ENCODE results near the gene PHB1.
"Not testable (repeated sequence)": the region's sequence is repeated elsewhere in the genome, so short reads cannot be mapped to it uniquely, and the experiment has no call there.

Gene PHB1

GRCh38 chr17:49372425-49372824, 42.3 kb downstream of the PHB1 start:
- DNase-seq: no peak

DNA sequence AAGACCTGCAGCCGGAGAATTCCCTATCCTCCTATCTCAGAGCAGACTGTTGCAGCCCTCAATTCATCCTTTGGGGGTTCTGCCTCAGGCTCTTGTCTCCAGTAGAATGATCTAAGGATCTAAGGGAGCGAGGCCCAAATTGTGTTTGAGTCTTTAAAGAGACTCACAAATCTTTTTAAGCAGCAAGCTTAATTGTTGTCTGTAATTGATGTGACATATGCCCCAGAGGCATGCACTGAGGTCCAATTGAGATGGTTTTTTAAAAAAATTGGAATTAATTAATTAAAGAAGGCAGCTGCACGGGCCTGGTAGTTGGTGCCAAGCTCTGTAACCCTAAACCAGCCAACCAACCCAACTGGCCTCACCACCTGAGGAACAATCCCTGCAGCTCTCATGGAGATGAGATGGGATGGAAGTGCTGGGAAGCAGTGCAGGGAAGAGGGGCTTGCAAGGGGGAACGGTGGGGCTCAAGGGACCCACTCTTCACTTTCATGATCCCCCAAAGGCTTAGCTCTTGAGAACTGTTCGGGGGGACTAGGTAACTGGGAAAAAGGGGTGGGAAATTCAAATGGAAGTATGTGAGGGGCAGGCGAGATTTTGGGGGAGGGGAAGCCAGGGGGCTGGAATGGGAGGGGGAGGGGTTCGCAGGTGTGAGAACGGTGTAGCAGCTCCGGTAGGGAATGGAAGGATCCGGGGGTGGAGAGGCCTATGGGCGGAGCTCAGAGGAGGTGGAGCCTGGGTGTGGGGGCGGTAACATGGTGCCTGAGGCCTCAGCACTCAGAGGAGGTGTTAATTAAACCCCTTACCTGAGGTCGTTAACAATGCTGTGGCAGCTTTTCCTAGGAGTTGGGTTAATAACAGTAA, 43.5 kb downstream of the PHB1 start:
- DNase-seq: no peak

DNA sequence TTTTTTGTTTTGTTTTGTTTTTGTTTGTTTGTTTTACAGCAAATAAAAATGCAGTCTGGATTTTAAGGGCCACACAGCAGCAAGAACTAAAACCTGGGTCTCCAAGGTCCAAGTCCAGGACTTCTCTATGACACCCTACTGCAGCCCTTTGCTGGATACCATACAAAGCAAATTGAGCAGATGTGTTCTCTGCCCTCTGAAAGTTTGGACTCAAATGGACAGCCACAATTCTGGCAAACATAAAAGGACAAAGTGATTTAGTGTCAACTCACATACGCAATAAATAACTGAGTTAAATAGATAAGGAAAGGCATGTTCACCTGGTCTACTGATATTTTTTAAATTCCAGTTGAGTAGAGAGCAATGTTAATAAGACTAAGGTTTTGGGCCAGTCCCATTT, 44.9 kb downstream of the PHB1 start:
- no peak for DNase-seq

DNA sequence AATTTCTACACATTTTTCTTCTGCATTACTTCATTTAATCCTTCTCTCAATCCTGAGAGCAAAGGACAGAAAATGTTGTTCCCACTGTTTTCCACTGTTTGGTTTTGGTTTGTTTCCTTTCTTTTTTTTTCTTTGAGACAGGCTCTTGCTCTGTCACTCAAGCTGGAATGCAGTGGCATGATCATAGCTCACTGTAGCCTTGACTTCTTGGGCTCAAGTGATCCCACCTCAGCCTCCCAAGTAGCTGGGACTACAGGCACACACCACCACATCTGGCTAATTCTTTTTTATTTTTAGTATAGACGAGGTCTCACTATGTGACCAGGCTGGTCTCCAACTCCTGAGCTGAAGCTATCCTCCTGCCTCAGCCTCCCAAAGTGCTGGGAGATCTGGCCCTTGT, 45.6 kb downstream of the PHB1 start:
- no peak for DNase-seq

GRCh38 chr17:49365667-49366066, 49.0 kb downstream of the PHB1 start:
- DNase-seq: peak; percentile 22

GRCh38 chr17:49365126-49365525, 49.6 kb downstream of the PHB1 start:
- not testable (repeated sequence) for DNase-seq

DNA sequence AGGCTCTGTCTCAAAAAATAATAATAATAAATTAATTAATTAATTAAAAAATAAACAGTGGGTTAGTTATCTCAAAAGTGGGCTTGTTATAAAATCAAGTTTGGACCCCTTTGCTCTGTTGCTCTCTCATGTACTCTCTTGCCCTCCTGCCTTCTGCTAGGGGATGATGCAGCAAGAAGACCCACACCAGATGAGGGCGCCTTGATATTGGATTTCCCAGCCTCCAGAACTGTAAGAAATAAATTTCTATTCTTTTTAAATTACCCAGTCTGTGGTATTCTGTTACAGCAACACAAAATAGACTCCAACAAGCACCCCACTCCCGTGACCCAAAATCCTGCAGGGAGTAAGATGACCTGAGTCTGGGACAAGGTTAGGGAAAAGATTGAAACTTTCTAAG, 50.6 kb downstream of the PHB1 start:
- DNase-seq: no peak

- DNase-seq: no peak
Observed at GRCh38 chr17:49363251-49363650, 51.4 kb downstream of the PHB1 start.

DNA sequence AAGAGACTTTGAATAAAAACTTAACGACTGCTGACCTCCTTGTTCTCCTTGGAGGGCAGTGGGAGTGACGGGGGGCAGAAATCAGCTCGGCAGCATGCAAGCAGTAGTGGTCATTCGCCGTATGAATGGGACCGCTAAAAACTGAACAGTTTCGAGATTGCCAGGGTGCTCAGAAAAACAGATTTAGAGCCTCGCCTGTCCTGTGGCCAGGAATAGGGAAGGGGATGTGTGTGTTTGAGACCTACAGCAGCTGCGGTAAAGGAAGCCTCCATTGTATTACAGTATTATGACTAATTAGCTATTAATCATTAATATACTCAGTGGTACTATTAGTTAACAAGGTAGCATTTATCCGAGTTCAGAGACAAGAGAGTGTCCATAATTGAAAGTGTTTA, 52.0 kb downstream of the PHB1 start:
- DNase-seq: no peak

DNA sequence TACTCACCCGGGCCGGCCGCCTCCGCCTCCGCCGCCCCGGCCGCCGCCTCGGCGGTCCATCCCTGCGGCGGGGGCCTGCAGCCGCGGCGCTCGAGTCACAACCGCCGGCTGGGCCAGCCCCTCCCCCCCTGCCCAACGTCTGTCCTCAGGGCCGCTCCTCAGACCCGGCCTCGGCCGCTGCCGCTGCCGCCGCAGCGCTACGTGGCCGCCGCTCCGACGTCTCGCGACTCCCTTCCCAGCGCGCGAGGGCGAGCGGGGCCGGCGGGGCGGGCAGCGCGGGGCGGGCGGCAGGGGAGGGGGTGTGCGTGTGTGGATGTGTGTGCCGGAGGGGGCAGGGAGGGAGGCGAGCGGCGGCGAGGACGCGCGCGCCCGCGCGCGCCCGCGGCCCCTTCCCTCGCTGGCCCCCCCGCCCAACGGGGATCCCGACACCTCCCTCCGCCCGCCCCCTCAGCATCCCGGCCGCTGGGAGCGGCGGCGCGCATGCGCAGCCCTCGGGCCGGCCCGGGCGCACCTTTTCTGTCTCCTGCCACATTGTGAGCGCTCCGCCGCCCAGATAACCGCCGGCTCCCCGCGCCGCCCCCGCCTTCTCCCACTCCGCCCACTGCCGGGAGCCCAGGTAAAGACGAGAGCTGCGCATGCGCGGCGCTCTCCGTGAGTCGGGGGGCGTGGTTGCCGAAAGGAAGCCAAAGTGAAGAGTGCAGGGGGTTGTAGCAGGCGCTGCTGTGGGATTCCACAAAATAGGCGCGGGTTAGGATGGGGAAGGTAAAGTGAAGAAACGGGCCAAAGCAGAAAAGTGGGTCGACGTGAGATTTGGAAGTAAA, 52.6 kb downstream of the PHB1 start, which contains the start of gene ZNF652:
ZNF652 (minus strand) TSS at position 349 of the 821 bp plus-strand sequence. CDS start 44,525 bp downstream, outside the sequence.
- DNase-seq: peak; percentile 92

DNA sequence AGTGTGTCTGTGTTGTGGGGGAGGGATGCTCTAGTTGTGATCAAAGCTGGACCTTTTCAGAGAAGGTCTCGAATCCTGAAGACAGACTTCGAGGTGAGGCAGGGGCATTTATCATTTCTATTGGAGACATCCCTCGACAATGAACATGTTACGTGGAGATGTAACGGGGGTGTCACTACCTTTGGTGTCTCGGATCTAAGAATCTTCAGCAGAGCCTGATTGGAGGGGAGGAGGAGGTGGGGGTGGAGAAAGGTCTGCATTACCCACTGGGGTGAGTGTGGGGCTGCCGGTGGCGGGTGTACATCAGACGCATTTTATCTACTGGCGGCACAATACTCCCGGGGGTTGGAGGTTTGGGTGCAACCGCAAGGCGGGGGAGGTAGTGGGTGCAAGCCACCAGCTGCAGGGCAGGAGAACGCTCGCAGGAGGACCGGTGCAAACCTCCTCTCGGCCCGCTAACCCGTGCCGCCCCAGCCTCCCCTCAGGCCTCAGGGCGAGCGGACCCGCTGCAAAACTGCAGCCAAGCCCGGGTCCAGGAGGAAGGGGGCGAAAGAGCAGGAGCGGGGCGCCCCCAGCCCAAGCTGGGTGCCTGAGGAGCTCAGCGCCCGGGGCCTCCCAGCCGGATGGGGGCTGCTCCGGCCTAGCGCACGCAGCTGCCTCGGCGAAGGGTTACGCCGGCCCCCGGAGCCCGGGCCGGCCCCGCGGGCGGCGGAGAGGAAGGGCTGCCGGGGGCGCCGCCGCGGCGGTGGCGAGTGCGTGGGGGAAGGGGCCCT, 53.4 kb downstream of the PHB1 start:
- peak; percentile 29 for DNase-seq

DNA sequence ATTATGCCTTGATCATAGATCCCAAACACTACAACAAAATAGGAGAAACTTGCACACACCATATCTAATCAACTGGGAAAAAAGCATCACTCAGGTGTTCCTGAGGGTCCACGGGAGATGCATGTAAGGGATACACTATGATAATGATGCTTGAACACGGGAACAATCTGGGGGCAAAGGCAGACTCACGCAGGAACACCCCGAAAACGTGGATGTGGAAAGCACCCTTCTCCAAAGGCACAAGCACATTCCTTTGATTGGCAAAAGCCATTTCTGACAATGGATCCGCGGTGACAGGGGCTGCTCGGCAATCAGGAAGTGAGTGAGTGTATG, 53.9 kb downstream of the PHB1 start:
- no peak for DNase-seq

- DNase-seq: no peak
Observed at GRCh38 chr17:49359990-49360795, 54.5 kb downstream of the PHB1 start.

DNA sequence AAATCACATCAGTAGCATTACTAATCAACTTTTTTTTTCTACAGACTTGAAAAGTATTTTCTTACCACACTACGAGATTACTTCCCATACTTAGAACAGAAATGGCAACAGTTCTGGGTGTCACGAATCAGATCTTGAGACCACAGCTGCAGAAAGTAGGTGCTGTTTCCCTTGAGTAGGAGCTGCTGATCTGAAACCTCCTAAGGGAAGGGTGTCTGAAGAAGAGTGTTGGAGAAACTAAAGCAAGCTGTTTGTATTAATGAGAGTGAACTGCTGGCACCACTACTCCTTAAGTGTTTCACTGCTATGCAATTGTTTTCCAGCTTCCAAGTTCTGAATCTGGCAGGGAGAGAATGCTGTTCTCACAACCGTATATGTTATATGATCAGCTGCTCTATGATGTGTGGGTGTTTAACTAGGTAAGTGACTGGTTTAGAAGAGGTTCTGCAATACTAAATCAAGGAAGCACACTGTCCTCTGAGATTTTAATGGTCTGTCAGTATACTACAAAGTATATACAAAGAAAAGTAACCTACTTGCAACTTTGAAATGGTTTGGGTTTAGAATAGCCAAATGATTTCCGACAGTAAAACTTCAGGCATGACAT, 55.9 kb downstream of the PHB1 start:
- DNase-seq: no peak

DNA sequence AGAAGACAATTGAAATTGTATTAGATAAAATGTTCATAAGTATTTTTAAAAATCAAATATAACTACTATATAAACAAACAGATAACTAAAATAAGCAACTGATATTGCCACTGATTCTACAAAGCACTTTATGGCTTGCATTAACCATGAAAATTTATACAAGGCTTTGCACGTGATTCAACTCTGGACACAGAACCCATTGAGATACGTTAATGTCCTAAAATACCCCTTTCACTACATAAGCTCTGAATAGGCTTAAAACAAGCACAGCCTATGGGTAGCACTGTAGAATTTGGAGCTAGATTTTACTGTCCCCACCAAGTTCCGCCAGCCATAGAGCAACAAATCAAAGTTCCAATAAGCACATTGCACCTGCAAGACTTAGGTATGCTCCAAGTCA, 57.2 kb downstream of the PHB1 start:
- DNase-seq: no peak

DNA sequence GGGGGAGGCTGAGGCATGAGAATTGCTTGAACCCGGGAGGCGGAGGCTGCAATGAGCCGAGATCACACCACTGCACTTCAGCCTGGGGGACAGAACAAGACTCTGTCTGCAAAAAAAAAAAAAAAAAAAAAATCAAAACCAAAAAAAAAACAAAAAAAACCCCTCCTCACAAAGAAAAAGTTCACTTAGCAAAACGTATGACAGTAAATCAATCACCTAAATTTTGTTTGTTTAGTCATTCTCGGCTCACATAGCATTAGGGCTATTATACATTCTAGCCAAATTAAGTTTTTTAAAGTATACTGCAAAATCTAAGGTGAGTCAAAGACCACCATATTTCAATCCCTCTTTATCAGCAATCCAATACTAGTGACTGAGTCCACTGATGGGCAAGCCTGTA, 58.4 kb downstream of the PHB1 start:
- no peak for DNase-seq

Data from NCI-H187 treated with DMSO at 0.1 percent for 48 hours (cell line).